CD14-positive monocyte (primary cell): Measurements from ENCODE around the gene CEP128. TPM values are rescaled to one million over a fixed set of nuclear protein-coding genes. Genes with fewer than 3 reads are reported as not detected.
A peak's percentile ranks its signal among the peaks of the same experiment; 100 is the strongest.

Experiments
- DNase-seq, 3 donors: peaks; one replicate each; pipeline ENCODE4 v3.0.0-alpha.2; 2011 to 2022
- H2AFZ ChIP-seq: 2 replicates; pipeline ENCODE4 v1.6.0; 2012; ENCODE audit warnings: mild to moderate bottlenecking, low read depth, low read length, inconsistent platforms; ENCODE audit not compliant: insufficient read depth, poor library complexity, severe bottlenecking
- H3K27ac ChIP-seq, 2 donors: 1 replicate in 1 of 2; 2 replicates in 1 of 2; pipeline ENCODE4 v1.5.1; 2012 to 2013; ENCODE audit warnings: low read length in 2 of 2, control low read depth in 1 of 2, inconsistent platforms in 1 of 2, low read depth in 1 of 2, mild to moderate bottlenecking in 1 of 2
- H3K27me3 ChIP-seq, 2 donors: one replicate each; pipeline versions ENCODE4 v1.6.0 to v1.6.1; 2011 to 2013; ENCODE audit warnings: low read length in 2 of 2; ENCODE audit not compliant: control insufficient read depth in 2 of 2, insufficient read depth in 2 of 2
- H3K36me3 ChIP-seq, 2 donors: replicated peaks in 1 of 2; 1 replicate in 1 of 2; 2 replicates in 1 of 2; pipeline versions ENCODE4 v1.5.1 to v1.6.1; 2012 to 2013; ENCODE audit warnings: low read length in 2 of 2, control low read depth in 1 of 2, inconsistent platforms in 1 of 2, mild to moderate bottlenecking in 1 of 2; ENCODE audit not compliant: insufficient read depth in 2 of 2, control insufficient read depth in 1 of 2
- H3K4me1 ChIP-seq, 2 donors: 1 replicate in 1 of 2; 2 replicates in 1 of 2; pipeline versions ENCODE4 v1.5.1 to v1.6.1; 2012 to 2013; ENCODE audit warnings: low read length in 2 of 2, control low read depth in 1 of 2, inconsistent platforms in 1 of 2, mild to moderate bottlenecking in 1 of 2, moderate library complexity in 1 of 2; ENCODE audit not compliant: insufficient read depth in 2 of 2, control insufficient read depth in 1 of 2
- H3K4me2 ChIP-seq: replicated peaks from 2 replicates; pipeline ENCODE3; 2012; ENCODE audit warnings: low read length, moderate library complexity, mild to moderate bottlenecking; ENCODE audit not compliant: poor library complexity, severe bottlenecking; ENCODE audit errors: extremely low read depth
- H3K4me3 ChIP-seq, 3 experiments: fragments of 200-600 bp in 1 of 3; sonication (generic) in 1 of 3; replicated peaks in 1 of 3; 1 replicate in 2 of 3; 2 replicates in 1 of 3; pipeline ENCODE4 v1.5.1; 2011 to 2013; ENCODE audit warnings: low read length in 3 of 3, mild to moderate bottlenecking in 3 of 3, control low read depth in 2 of 3, low read depth in 2 of 3, inconsistent platforms in 1 of 3, moderate library complexity in 1 of 3
- H3K79me2 ChIP-seq: 2 replicates; pipeline ENCODE4 v1.6.0; 2012; ENCODE audit warnings: mild to moderate bottlenecking, control low read depth, inconsistent platforms, low read length, moderate library complexity; ENCODE audit not compliant: insufficient read depth
- H3K9ac ChIP-seq: 2 replicates; pipeline ENCODE4 v1.6.0; 2017; ENCODE audit warnings: low read length, mild to moderate bottlenecking; ENCODE audit not compliant: insufficient read depth, poor library complexity, severe bottlenecking
- H3K9me3 ChIP-seq, 2 donors: replicated peaks in 1 of 2; 1 replicate in 1 of 2; 2 replicates in 1 of 2; pipeline versions ENCODE4 v1.5.1 to v1.6.1; 2012 to 2013; ENCODE audit warnings: low read length in 2 of 2, control low read depth in 1 of 2; ENCODE audit not compliant: control insufficient read depth in 1 of 2, insufficient read depth in 1 of 2
- H4K20me1 ChIP-seq: 2 replicates; pipeline ENCODE4 v1.6.0; 2012; ENCODE audit warnings: mild to moderate bottlenecking, low read length, control low read depth, moderate library complexity; ENCODE audit not compliant: insufficient read depth
- H3K27ac Mint-ChIP-seq, 7 donors: one replicate each; pipeline ENCODE4 v1.8.0; 2020; ENCODE audit warnings: mild to moderate bottlenecking in 7 of 7, mixed read lengths in 7 of 7, moderate library complexity in 6 of 7, inconsistent platforms in 2 of 7
- H3K27me3 Mint-ChIP-seq, 3 donors: one replicate each; pipeline ENCODE4 v1.8.0; 2021 to 2022; ENCODE audit warnings: low read depth in 3 of 3, mild to moderate bottlenecking in 3 of 3, mixed read lengths in 3 of 3, moderate library complexity in 3 of 3, inconsistent platforms in 1 of 3
- H3K36me3 Mint-ChIP-seq, 2 donors: one replicate each; pipeline ENCODE4 v1.8.0; 2020; ENCODE audit warnings: mixed read lengths in 2 of 2, inconsistent platforms in 1 of 2, mild to moderate bottlenecking in 1 of 2
- H3K4me1 Mint-ChIP-seq: one replicate; pipeline ENCODE4 v1.8.0; 2020; ENCODE audit warnings: mild to moderate bottlenecking, mixed read lengths
- H3K4me3 Mint-ChIP-seq, 2 donors: one replicate each; pipeline ENCODE4 v1.8.0; 2020; ENCODE audit warnings: mild to moderate bottlenecking in 2 of 2, mixed read lengths in 2 of 2, moderate library complexity in 1 of 2
- H3K9me3 Mint-ChIP-seq, 7 donors: one replicate each; pipeline ENCODE4 v1.8.0; 2020 to 2022; ENCODE audit warnings: mixed read lengths in 7 of 7, mild to moderate bottlenecking in 6 of 7, moderate library complexity in 6 of 7, inconsistent platforms in 2 of 7
- WGBS: methylation state at CpG from one replicate; pipeline ENCODE4 v1.1.5; 2013; ENCODE audit warnings: missing lambda C conversion rate; ENCODE audit not compliant: insufficient coverage; 5-methylcytosine and 5-hydroxymethylcytosine counted together
- intact Hi-C, 2 donors: fragments of 100-400 bp; cut with micrococcal nuclease; formaldehyde crosslinking; loops; one replicate each; pipeline versions ENCODE4 v1.15.0 to v1.15.1; 2023
- polyA plus RNA-seq, 3 donors: library from polyadenylated mRNA; depleted of rRNA in 1 of 3; unstranded in 2 of 3; stranded (reverse) in 1 of 3; fragments of 300-500 nt in 2 of 3; fragments of >200 nt in 1 of 3; fragmentation: Illumina TruSeq in 2 of 3; gene quantifications; 1 replicate in 2 of 3; 2 replicates in 1 of 3; pipeline ENCODE4 v1.2.3, GENCODE V29; 2012 to 2021
- TF ChIP-seq, protein P1 (sequence below): fragments of 200-600 bp; IDR thresholded peaks from one replicate; pipeline ENCODE4 v1.8.0; 2022; ENCODE audit warnings: antibody characterized with exemption, mild to moderate bottlenecking

The CEP128 gene
- polyA plus RNA-seq, 3 donors, result 0.41 to 0.88 (median 0.62) TPM

- Mint-ChIP-seq H3K4me1 (no peaks in the 10 kb centered on the region), H3K4me3 (no peak overlapping the region), H3K27me3 (peaks cover 0 to 1% (median 0%) of the 10 kb centered on the region in 3 donors), H3K36me3 (peaks cover 26 to 35% of the 10 kb centered on the region in 2 donors), H3K9me3 (peaks cover 0 to 2% (median 0%) of the 10 kb centered on the region in 7 donors), H3K27ac (no peak overlapping the region)
- Histone ChIP-seq H2AFZ (no peak overlapping the region), H3K27me3 (no peaks in the 10 kb centered on the region), H3K27ac (no peak overlapping the region), H3K9me3 (no peaks in the 10 kb centered on the region), H3K4me3 (no peak overlapping the region), H3K4me1 (no peaks in the 10 kb centered on the region), H3K36me3 (peaks cover 3 to 38% of the 10 kb centered on the region in 2 donors), H4K20me1 (no peaks in the 10 kb centered on the region), H3K4me2 (no peak overlapping the region), H3K79me2 (no peaks in the 10 kb centered on the region), H3K9ac (no peak overlapping the region)
- intact Hi-C loops, result no loop called here
- DNase-seq, result no peak
- no CpG with 5 or more reads among the region's 1 CpG for WGBS
- TF ChIP-seq, protein P1, sequence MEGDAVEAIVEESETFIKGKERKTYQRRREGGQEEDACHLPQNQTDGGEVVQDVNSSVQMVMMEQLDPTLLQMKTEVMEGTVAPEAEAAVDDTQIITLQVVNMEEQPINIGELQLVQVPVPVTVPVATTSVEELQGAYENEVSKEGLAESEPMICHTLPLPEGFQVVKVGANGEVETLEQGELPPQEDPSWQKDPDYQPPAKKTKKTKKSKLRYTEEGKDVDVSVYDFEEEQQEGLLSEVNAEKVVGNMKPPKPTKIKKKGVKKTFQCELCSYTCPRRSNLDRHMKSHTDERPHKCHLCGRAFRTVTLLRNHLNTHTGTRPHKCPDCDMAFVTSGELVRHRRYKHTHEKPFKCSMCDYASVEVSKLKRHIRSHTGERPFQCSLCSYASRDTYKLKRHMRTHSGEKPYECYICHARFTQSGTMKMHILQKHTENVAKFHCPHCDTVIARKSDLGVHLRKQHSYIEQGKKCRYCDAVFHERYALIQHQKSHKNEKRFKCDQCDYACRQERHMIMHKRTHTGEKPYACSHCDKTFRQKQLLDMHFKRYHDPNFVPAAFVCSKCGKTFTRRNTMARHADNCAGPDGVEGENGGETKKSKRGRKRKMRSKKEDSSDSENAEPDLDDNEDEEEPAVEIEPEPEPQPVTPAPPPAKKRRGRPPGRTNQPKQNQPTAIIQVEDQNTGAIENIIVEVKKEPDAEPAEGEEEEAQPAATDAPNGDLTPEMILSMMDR, result no peak
These were observed 153.7 kb downstream of the CEP128 start for GRCh38 chr14:80787876-80788275.

- no peaks in the 10 kb centered on the region for H3K9me3 ChIP-seq
- Mint-ChIP-seq H3K4me3 (no peak overlapping the region), H3K4me1 (peaks cover 7% of the 10 kb centered on the region), H3K36me3 (peaks cover 15 to 26% of the 10 kb centered on the region in 2 donors), H3K27ac (peak overlapping the region in 1 of 7 donors; percentile 0), H3K9me3 (peaks cover 0 to 2% (median 0%) of the 10 kb centered on the region in 7 donors), H3K27me3 (peaks cover 0 to 3% (median 0%) of the 10 kb centered on the region in 3 donors)
- H3K4me2 ChIP-seq, result no peak overlapping the region
- H3K36me3 ChIP-seq, result peaks cover 0 to 21% of the 10 kb centered on the region in 2 donors
- no peaks in the 10 kb centered on the region for H3K27me3 ChIP-seq
- H3K79me2 ChIP-seq, result no peaks in the 10 kb centered on the region
- H2AFZ ChIP-seq, result no peak overlapping the region
- intact Hi-C loops, result no loop called here
- H3K4me3 ChIP-seq, result no peak overlapping the region
- no peak overlapping the region for H3K27ac ChIP-seq
- no peaks in the 10 kb centered on the region for H4K20me1 ChIP-seq
- no peak overlapping the region for H3K9ac ChIP-seq
- no peak for DNase-seq
- TF ChIP-seq, protein P1, result no peak
- WGBS, result 100% methylated on average over 1 of the region's 4 CpGs
- peaks cover 0 to 5% of the 10 kb centered on the region in 2 donors for H3K4me1 ChIP-seq
These were observed 156.7 kb downstream of the CEP128 start for GRCh38 chr14:80784820-80785219.
